ENCODE results near the gene SLC7A1. TPM values are rescaled to one million over a fixed set of nuclear protein-coding genes. Genes with fewer than 3 reads are reported as not detected.

Gene SLC7A1
- total and polyA plus RNA-seq, 2 donors (not counting 1 experiment from before 2014, with no cell fraction given): 15.4 to 26.6 TPM

DNA sequence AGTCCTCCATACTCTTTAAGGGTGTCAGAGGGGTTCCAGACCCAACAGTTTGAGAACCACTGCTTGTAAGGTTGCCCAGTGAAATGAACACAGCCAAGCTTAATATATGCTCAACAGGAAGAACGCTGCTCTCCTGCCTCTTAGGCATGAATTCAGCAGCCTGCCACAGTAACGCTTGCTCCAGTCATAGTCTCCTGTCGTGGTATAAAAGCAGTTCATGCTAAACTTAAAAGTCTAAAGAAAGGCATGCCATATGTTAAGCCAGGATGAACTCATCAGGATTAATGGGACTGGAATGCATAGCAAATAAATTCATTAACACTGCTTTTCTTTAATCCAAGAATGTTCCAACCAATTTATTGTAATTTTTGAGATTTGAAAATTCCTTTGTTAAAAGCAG is 38.7 kb downstream of the SLC7A1 start:
- no peak overlapping the region for H3K4me2 ChIP-seq (ENCODE audit: extremely low read depth, insufficient read depth, low read length)
- H3K9me3 ChIP-seq (ENCODE audit: control insufficient read depth, insufficient read depth, low read depth, low read length): no peaks in the 10 kb centered on the region
- peak in 1 of 2 donors; percentile 55 for DNase-seq (ENCODE audit: low read depth in 2 of 2)
- H3K27me3 ChIP-seq (ENCODE audit: control insufficient read depth, insufficient read depth, low read length): no peaks in the 10 kb centered on the region
- no peak overlapping the region for H3K4me3 ChIP-seq (replicated peaks in 1 of 4; ENCODE audit: control extremely low read depth in 1 of 4, insufficient read depth in 1 of 4, low read depth in 3 of 4, low read length in 4 of 4)
- H4K20me1 ChIP-seq (ENCODE audit: control insufficient read depth, extremely low read depth, insufficient read depth, low read length): no peaks in the 10 kb centered on the region
- H3K27ac ChIP-seq (ENCODE audit: insufficient read depth, low read length): no peak overlapping the region
- H3K4me1 ChIP-seq (ENCODE audit: control insufficient read depth, extremely low read depth, insufficient read depth, low read length): no peaks in the 10 kb centered on the region
- H3K79me2 ChIP-seq (ENCODE audit: control insufficient read depth, insufficient read depth, low read length): peaks cover 35% of the 10 kb centered on the region
- H3K9ac ChIP-seq (ENCODE audit: insufficient read depth, low read length): no peak overlapping the region
- TF ChIP-seq EZH2 (IDR thresholded peaks at IDR 0.05; ENCODE audit: low read length, missing control alignments): no peak
- TF ChIP-seq, protein P1, sequence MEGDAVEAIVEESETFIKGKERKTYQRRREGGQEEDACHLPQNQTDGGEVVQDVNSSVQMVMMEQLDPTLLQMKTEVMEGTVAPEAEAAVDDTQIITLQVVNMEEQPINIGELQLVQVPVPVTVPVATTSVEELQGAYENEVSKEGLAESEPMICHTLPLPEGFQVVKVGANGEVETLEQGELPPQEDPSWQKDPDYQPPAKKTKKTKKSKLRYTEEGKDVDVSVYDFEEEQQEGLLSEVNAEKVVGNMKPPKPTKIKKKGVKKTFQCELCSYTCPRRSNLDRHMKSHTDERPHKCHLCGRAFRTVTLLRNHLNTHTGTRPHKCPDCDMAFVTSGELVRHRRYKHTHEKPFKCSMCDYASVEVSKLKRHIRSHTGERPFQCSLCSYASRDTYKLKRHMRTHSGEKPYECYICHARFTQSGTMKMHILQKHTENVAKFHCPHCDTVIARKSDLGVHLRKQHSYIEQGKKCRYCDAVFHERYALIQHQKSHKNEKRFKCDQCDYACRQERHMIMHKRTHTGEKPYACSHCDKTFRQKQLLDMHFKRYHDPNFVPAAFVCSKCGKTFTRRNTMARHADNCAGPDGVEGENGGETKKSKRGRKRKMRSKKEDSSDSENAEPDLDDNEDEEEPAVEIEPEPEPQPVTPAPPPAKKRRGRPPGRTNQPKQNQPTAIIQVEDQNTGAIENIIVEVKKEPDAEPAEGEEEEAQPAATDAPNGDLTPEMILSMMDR (conservative IDR thresholded peaks at IDR 0.05 in 1 of 2, IDR thresholded peaks at IDR 0.05 in 1 of 2; ENCODE audit: low read depth in 1 of 2, low read length in 2 of 2): no peak
- no peaks in the 10 kb centered on the region for H3K36me3 ChIP-seq (ENCODE audit: control insufficient read depth, insufficient read depth, low read length)
- no peak overlapping the region for H2AFZ ChIP-seq (ENCODE audit: low read length)

DNA sequence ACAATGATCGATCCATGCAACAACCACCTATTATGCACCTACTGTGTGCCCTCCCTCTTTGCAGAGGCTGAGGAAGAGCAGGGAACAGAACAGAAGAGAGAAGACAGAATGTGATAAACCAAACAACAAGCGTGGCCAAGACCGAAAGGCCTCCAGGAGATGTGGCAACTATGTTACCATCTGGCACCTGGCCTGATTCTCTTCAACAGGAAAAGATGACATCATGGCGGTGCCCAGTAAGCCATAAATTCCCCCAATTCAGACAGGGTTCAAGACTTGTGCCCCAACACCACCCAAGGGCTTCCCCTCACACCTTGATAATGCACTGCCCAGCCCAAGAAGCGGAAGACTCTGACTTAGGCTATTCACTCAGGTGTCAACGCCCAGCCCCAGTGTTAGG is 44.3 kb downstream of the SLC7A1 start:
- Histone ChIP-seq H3K9ac (ENCODE audit: insufficient read depth, low read length) (no peak overlapping the region), H3K27ac (ENCODE audit: insufficient read depth, low read length) (no peak overlapping the region), H3K4me1 (ENCODE audit: control insufficient read depth, extremely low read depth, insufficient read depth, low read length) (no peaks in the 10 kb centered on the region), H4K20me1 (ENCODE audit: control insufficient read depth, extremely low read depth, insufficient read depth, low read length) (no peaks in the 10 kb centered on the region), H2AFZ (ENCODE audit: low read length) (no peak overlapping the region), H3K27me3 (ENCODE audit: control insufficient read depth, insufficient read depth, low read length) (no peaks in the 10 kb centered on the region), H3K4me2 (ENCODE audit: extremely low read depth, insufficient read depth, low read length) (no peak overlapping the region), H3K79me2 (ENCODE audit: control insufficient read depth, insufficient read depth, low read length) (peaks cover 33% of the 10 kb centered on the region), H3K4me3 (replicated peaks in 1 of 4; ENCODE audit: control extremely low read depth in 1 of 4, insufficient read depth in 1 of 4, low read depth in 3 of 4, low read length in 4 of 4) (no peak overlapping the region), H3K36me3 (ENCODE audit: control insufficient read depth, insufficient read depth, low read length) (peaks cover 2% of the 10 kb centered on the region), H3K9me3 (ENCODE audit: control insufficient read depth, insufficient read depth, low read depth, low read length) (no peaks in the 10 kb centered on the region)
- DNase-seq (ENCODE audit: low read depth in 2 of 2): no peak
- no peak for TF ChIP-seq EZH2 (IDR thresholded peaks at IDR 0.05; ENCODE audit: low read length, missing control alignments)
- TF ChIP-seq, protein P1 (conservative IDR thresholded peaks at IDR 0.05 in 1 of 2, IDR thresholded peaks at IDR 0.05 in 1 of 2; ENCODE audit: low read depth in 1 of 2, low read length in 2 of 2): no peak

DNA sequence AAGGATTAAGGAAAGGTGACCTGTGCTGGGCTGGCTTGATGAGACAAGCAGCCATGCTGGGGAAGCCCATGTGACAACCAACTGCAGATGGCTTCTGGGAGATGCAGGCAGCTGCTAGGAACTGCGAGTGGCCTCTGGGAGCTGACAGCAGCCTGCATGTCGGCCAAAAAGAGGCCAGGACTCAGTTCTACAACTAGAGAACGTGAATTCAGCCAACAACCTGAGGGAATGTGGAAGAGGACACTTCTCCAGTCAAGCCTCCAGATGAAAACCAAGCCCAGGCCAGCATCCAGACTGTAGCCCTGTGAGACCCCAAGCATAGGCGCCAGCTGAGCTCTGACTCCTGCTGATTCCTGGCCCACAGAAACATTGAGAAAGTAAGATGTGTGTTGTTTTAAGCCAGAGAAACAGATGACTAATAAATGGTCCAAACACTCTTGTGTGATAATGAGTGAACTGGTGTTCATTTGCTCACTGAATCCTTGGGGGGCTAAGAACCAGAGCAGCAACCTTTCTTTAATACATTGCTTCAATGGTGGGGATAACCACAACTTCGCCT is 45.0 kb downstream of the SLC7A1 start:
- Histone ChIP-seq H3K9ac (ENCODE audit: insufficient read depth, low read length) (no peak overlapping the region), H3K79me2 (ENCODE audit: control insufficient read depth, insufficient read depth, low read length) (peaks cover 30% of the 10 kb centered on the region), H3K27ac (ENCODE audit: insufficient read depth, low read length) (no peak overlapping the region), H3K4me3 (replicated peaks in 1 of 4; ENCODE audit: control extremely low read depth in 1 of 4, insufficient read depth in 1 of 4, low read depth in 3 of 4, low read length in 4 of 4) (no peak overlapping the region), H3K27me3 (ENCODE audit: control insufficient read depth, insufficient read depth, low read length) (no peaks in the 10 kb centered on the region), H3K9me3 (ENCODE audit: control insufficient read depth, insufficient read depth, low read depth, low read length) (no peaks in the 10 kb centered on the region), H3K4me1 (ENCODE audit: control insufficient read depth, extremely low read depth, insufficient read depth, low read length) (no peaks in the 10 kb centered on the region), H4K20me1 (ENCODE audit: control insufficient read depth, extremely low read depth, insufficient read depth, low read length) (no peaks in the 10 kb centered on the region), H2AFZ (ENCODE audit: low read length) (no peak overlapping the region), H3K36me3 (ENCODE audit: control insufficient read depth, insufficient read depth, low read length) (peaks cover 2% of the 10 kb centered on the region), H3K4me2 (ENCODE audit: extremely low read depth, insufficient read depth, low read length) (no peak overlapping the region)
- peak in 1 of 2 donors; percentile 41 for DNase-seq (ENCODE audit: low read depth in 2 of 2)
- TF ChIP-seq, protein P1 (conservative IDR thresholded peaks at IDR 0.05 in 1 of 2, IDR thresholded peaks at IDR 0.05 in 1 of 2; ENCODE audit: low read depth in 1 of 2, low read length in 2 of 2): no peak
- TF ChIP-seq EZH2 (IDR thresholded peaks at IDR 0.05; ENCODE audit: low read length, missing control alignments): no peak

All from fibroblast of lung (primary cell).